Frontal cortex (tissue), 4 donors: ENCODE measurements around the gene SRSF6. TPM values are rescaled to one million over a fixed set of nuclear protein-coding genes. Genes with fewer than 3 reads are reported as not detected.
"Not testable (repeated sequence)": the region's sequence is repeated elsewhere in the genome, so short reads cannot be mapped to it uniquely, and the experiment has no call there.

Experiments used
- DNase-seq, 2 donors: peaks; one replicate each; pipeline ENCODE4 v3.0.0; 2012; ENCODE audit warnings: low spot score in 2 of 2
- FAIRE-seq: peaks from 2 replicates; lab custom pipeline; 2012; peaks lifted over from hg19 to GRCh38; lab: Jason Lieb, UNC
- total RNA-seq: library from RNA; depleted of rRNA; stranded (reverse); fragments of >200 nt; gene quantifications from one replicate; pipeline ENCODE4 v1.2.3, GENCODE V29; 2014
- donor health status: control.
- donor health status: control.
- donor health status: control.

SRSF6 gene
- total RNA-seq, 1 donor from 2014 or later = 44.0 TPM

GRCh38 chr20:43448431-43448747 lies 9.3 kb upstream of the SRSF6 start:
- FAIRE-seq, DNase-seq: not testable (repeated sequence)

DNA sequence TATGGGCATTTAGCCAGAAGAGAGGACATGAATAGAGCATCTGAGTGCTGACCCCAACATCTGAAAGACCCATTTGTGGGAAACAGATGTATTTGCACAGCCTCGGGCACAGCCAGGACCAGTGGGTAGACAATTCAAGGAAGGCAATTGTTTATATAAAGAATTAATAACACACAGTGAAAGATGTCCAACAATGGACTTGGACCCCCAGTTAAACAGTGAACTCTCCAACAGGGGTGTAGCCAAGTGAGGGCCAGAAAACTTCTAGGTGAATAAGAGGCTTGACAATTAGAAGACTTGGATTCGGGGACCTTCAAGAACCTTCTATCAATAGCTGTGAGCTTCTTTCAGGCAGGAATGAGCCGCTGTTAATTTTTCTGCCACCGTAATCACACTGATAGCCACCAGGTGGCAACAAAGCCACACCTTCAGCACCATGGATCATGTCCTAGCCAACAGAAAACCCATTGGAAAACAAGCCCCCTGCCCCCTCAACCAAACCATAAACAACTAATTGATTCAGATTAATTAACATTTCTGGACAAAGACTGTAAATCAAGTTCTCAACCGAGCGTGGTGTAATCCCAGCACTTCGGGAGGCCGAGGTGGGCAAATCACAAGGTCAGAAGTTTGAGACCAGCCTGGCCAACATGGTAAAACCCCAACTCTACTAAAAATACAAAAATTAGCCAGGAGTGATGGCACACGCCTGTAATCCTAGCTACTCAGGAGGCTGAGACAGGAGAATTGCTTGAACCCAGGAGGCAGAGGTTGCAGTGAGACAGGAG lies 8.8 kb upstream of the SRSF6 start:
- no peak for FAIRE-seq

GRCh38 chr20:43450841-43451799 lies 6.6 kb upstream of the SRSF6 start:
- FAIRE-seq (no peak), DNase-seq (no peak)

More for the DNA sequence above, 8.8 kb upstream of the SRSF6 start:
- DNase-seq = peak; percentile 34 to 59

DNA sequence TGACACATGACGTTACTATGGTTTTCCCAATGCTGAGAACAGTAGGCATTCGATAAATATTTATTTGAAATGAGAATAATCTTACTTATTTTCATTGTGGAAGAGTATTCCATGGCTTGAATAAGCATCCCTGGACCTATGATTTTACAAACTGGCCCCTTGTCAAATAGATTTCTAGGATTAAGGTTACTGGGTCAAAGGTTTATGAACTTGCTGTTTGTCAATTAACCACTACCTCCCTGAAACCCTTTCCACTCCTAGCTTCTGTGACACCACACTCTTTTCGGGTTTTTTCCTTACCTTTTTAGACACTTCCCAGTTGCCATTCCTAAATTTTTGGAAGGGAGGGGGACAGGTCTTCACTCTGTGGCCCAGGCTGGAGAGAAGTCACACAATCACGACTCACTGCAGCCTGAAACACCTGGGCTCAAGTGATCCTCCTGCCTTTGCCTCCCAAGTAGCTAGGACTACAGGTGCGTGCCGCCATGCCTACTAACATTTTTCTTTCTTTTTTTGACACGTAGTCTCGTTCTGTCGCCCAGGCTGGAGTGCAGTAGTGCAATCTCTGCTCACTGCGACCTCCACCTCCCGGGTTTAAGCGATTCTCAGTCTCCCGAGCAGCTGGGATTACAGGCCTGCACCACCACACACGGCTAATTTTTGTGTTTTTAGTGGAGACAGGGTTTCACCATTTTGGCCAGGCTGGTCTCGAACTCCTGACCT lies 5.1 kb upstream of the SRSF6 start:
- no peak for FAIRE-seq
- no peak for DNase-seq

DNA sequence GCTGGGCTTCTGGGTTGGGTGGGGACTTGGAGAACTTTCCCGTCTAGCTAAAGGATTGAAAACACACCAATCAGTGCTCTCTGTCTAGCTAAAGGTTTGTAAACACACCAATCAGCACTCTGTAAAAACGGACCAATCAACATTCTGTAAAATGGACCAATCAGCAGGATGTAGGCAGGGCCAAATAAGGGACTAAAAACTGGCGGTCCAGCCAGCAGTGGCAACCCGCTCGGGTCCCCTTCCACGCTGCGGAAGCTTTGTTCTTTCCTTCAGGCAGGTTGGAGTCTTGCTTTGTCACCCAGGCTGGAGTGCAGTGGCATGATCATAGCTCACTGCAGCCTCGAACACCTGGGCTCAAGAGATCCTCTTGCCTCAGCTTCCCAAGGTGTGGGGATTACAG lies 1.4 kb upstream of the SRSF6 start:
- not testable (repeated sequence) for DNase-seq, FAIRE-seq

GRCh38 chr20:43456809-43457639 lies 672 bp upstream of the SRSF6 start:
- peak; percentile 85 to 90 for DNase-seq
- FAIRE-seq = no peak

- FAIRE-seq = no peak
- no peak for DNase-seq
These were observed 777 bp downstream of the SRSF6 start for GRCh38 chr20:43458422-43458924.

DNA sequence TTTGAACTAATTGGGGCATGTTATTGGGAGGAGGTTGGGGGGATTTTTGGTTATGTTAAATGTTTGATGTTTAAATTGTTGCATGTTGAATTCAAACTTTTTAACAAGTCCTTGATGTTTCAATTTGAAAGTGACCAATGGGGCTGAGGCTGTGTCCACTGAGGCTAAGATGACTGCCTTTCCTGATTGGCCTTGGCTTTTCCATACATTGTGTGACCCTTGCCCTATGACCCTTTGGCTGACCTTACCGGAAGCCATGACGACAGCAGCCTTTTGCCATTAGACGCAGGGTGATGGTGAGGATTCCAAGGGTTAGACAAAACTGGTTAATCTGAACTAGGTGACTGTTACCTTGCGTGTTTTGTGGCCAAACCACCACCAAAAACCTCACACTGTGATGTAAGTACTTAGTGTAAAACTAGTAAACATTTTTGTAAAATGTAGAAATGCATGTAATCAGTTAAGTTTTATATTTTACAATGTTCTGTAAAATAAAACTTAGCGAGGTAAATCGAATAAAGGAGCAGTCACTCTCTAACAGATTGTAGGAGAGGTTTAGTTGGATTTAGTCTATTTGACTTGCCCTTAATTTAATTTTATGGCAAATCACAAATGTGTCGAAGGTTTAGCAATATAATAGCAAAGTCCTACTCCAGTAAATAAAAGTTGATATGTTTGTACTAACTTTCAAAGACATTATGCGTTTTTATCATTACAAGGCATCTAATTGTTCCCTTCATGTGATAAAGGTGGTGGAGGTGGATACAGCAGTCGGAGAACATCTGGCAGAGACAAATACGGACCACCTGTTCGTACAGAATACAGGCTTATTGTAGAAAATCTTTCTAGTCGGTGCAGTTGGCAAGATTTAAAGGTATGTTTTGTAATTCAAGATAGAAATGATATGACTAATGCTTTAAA lies 1.6 kb downstream of the SRSF6 start:
- DNase-seq = no peak
- no peak for FAIRE-seq

DNA sequence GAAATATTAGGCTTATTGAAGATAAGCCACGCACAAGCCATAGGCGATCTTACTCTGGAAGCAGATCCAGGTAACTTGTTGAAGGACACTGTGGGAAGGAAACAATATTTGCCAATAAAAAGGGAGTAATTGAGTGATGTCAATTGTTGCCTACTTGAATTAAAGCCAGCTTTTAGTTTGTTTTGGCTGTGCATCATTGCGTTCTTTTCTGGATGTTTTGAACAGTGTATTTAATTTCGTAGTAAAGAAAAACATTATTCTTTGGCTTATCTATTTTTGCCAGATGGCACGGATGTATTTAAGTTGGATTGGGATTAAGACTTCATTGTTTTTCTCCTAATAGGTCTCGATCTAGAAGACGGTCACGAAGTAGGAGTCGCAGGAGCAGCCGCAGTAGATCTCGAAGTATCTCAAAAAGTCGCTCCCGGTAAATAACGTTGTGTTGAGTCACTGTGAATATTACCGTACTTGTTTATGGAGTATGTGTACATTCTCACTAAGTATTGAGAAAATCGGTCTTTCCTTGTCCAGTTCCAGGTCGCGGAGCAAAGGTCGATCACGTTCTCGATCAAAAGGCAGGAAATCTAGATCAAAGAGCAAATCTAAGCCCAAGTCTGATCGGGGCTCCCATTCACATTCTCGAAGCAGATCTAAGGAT lies 2.6 kb downstream of the SRSF6 start:
- DNase-seq = no peak
- FAIRE-seq = no peak

DNA sequence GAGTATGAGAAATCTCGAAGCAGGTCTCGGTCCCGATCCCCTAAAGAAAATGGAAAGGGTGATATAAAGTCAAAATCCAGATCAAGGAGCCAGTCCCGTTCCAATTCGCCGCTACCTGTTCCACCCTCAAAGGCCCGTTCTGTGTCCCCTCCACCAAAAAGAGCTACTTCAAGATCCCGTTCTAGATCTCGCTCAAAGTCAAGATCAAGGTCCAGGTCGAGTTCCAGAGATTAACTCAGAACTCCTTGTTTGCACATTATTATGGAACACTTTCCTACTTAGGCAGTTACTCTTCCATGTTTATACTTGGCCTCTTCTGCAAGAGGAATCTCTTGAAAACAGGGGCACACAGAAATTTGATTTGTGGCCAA lies 3.1 kb downstream of the SRSF6 start:
- no peak for FAIRE-seq
- DNase-seq = no peak

DNA sequence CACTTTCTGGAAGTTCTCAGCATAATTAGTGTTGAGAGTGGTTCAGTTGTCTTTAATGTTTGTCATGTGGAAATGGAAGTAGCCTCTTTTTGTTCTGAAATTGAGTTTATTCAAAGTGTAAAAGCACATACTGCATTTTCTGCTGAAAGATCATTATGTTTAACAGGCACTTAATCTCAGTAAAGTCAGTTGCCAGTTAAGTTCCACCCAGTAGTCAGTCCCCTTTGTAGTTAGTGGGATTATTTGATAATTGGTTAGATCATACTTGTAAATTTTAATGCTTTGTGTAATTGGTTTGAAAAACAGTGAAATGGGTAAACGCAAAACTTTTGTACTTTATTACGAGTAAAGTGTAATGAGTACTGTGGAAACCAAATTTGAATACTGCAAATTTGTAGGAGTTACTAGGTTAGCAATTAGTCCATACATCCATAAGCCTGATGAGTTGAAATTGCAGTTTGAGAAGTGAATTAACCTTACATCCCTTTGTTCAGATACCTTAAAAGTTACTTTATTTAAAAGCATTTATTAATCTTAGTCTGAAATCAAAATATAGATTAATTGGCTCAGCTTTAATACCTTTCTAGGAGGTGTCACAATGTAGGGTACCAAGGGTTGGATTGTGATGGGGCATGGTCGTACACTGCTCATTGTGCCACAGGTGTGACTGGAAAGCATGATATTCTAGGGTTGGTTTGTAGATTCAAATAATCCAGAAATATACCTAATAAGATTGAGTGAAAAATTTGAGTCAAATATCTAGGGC lies 4.4 kb downstream of the SRSF6 start:
- no peak for DNase-seq
- no peak for FAIRE-seq

DNA sequence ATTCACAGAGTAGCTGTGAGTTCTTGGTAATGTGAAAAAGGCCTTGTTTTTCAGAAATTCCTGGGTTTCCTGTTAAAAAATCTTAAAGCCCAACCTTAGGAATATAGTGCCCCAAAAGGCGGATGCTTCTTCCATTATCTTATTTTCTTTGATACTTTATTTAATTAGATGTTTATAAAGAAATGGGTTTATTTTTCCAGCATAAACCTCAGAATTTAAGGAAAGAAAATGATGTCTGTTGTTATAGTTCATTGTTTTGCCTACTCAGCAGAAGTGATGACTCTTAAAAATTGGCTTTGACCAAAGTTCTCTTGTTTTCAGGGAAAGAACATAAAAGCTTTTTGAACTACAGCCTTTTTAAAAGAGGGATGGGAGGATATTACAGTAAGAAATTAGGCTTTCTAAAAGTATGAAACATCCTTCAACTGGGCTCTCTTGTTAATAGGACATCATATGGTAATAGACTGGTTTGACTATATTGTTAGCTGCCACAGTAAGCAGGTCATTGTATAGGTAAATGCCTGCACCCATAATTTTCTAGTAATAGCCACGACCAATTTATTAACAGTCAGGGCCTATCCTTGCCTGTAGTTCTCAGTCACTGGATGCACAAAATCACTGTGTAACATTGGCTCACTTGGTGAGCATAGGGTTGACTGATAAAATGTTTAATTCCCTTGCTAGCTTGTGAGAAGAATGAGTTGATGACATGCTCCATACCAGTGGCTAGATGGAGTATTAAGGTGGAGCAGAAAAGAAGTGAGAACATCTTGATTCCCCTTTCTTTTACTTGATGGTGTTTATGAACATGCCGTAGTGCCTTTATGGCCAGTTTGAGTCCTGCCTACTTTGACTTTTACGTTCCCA lies 5.2 kb downstream of the SRSF6 start:
- FAIRE-seq = no peak
- DNase-seq = no peak

DNA sequence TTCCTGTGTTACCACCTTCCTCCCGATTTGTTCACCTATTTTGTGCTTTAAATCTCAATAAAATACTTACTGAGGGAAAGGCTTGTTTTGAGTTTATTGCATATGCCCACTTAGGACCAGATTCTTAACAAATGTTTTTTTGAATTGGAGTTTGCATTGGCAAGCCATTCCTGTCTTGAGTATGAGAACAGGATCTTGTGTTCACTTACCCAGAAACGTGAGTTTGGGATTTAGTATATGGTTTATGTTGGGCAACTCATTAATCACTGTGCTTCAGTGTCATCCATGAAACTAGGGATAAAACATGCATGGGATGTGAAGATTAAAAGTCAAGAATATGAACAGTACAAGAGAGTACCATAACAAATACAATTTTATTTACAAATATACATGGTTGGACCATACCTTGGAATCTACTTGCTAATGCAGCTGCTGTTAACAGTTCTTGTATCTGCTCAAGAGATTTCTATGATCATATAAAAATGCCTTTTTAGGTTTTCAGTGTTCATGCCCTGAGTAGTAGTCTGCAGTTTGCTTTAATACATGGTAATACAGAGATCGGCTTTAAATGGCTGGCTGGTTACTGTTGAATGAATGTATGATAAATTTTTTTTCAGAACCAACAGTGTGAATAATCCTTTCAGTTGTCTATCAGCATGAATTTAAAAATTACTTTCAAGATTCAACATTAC lies 6.0 kb downstream of the SRSF6 start:
- no peak for FAIRE-seq

DNA sequence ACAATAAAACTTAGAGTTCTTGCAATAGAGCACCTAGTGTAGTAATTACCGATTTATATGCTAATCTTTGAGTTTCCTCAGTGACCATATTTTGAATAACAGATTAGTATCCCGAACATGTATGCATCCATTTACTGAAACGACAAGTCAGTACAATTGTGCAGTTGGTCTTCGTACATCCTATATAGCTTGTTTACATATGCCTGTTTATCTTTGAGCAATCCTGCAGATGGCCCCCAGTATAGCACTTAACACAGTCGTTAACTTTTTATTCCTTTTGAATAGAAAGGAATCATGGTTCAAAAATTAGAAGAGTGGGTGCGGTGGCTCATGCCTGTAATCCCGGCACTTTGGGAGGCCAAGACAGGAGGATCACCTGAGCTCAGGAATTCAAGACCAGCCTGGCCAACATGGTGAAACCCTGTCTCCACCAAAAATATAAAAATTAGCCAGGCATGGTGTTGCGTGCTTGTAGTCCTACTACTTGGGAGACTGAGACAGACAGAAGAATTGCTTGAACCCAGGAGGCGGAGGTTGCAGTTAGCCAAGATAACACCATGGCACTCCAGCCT lies 6.6 kb downstream of the SRSF6 start:
- DNase-seq = no peak
- no peak for FAIRE-seq

More for the DNA sequence above, 6.0 kb downstream of the SRSF6 start:
- no peak for DNase-seq

GRCh38 chr20:43465625-43465943 lies 7.9 kb downstream of the SRSF6 start:
- FAIRE-seq = no peak
- no peak for DNase-seq
